Smooth muscle cell (in vitro differentiated cells): ENCODE measurements around the gene MCF2L. TPM values are rescaled to one million over a fixed set of nuclear protein-coding genes. Genes with fewer than 3 reads are reported as not detected.

Source experiments
- DNase-seq: peaks from one replicate; lab custom pipeline; 2025; ENCODE audit not compliant: unreplicated experiment; lab: John Stamatoyannopoulos, UW
- H2AFZ ChIP-seq: fragments of 200-600 bp; sonication (generic); 2 replicates; pipeline ENCODE4 v1.6.0; 2016; ENCODE audit warnings: antibody characterized with exemption, low read depth, mild to moderate bottlenecking
- H3F3A ChIP-seq: fragments of 200-600 bp; sonication (generic); 2 replicates; pipeline ENCODE4 v1.6.0; 2017; ENCODE audit warnings: antibody characterized with exemption, low read depth
- H3K27ac ChIP-seq: fragments of 200-600 bp; sonication (generic); 2 replicates; pipeline ENCODE4 v1.5.1; 2016; ENCODE audit warnings: low read depth, mild to moderate bottlenecking
- H3K27me3 ChIP-seq: fragments of 200-600 bp; sonication (generic); 2 replicates; pipeline ENCODE4 v1.6.1; 2016; ENCODE audit warnings: low read depth, mild to moderate bottlenecking
- H3K36me3 ChIP-seq: fragments of 200-600 bp; sonication (generic); 2 replicates; pipeline ENCODE4 v1.5.1; 2016; ENCODE audit warnings: low read depth
- H3K4me1 ChIP-seq: fragments of 200-600 bp; sonication (generic); 2 replicates; pipeline ENCODE4 v1.5.1; 2016; ENCODE audit warnings: low read depth
- H3K4me2 ChIP-seq: fragments of 200-600 bp; sonication (generic); 2 replicates; pipeline ENCODE4 v1.6.0; 2016; ENCODE audit warnings: mild to moderate bottlenecking
- H3K4me3 ChIP-seq: fragments of 200-600 bp; sonication (generic); 2 replicates; pipeline ENCODE4 v1.5.1; 2016; ENCODE audit warnings: mild to moderate bottlenecking
- H3K79me2 ChIP-seq: fragments of 200-600 bp; sonication (generic); 2 replicates; pipeline ENCODE4 v1.6.0; 2016; ENCODE audit warnings: low read depth, mild to moderate bottlenecking
- H3K9ac ChIP-seq: fragments of 200-600 bp; sonication (generic); 2 replicates; pipeline ENCODE4 v1.6.0; 2016; ENCODE audit warnings: low read depth
- H3K9me3 ChIP-seq: fragments of 200-600 bp; sonication (generic); replicated peaks from 2 replicates; pipeline ENCODE4 v1.5.1; 2016; ENCODE audit warnings: low read depth
- H4K20me1 ChIP-seq: fragments of 200-600 bp; sonication (generic); 2 replicates; pipeline ENCODE4 v1.6.0; 2016; ENCODE audit warnings: low read depth
- WGBS: methylation state at CpG from one replicate; pipeline ENCODE4 v1.1.7; 2016; ENCODE audit warnings: low lambda C conversion rate; 5-methylcytosine and 5-hydroxymethylcytosine counted together
- polyA plus RNA-seq: library from polyadenylated mRNA; unstranded; fragments of >200 nt; fragmentation: Nextera tagmentation; extraction: Ambion mirVana; gene quantifications from 2 replicates; pipeline ENCODE4 v1.2.1, GENCODE V29; 2016
- total RNA-seq: library from RNA; depleted of rRNA; stranded (reverse); fragments of >200 nt; gene quantifications from 2 replicates; pipeline ENCODE4 v1.2.3, GENCODE V29; 2014
- TF ChIP-seq, protein P1 (sequence below): fragments of 200-600 bp; sonication (generic); IDR thresholded peaks from 2 replicates; pipeline ENCODE4 v1.5.1; 2017; ENCODE audit warnings: borderline replicate concordance, mild to moderate bottlenecking, antibody characterized with exemption; ENCODE audit not compliant: insufficient read depth, poor library complexity, severe bottlenecking

Gene MCF2L
- total and polyA plus RNA-seq, 2 experiments from 2014 or later, result 0.54 to 7.6 TPM

DNA sequence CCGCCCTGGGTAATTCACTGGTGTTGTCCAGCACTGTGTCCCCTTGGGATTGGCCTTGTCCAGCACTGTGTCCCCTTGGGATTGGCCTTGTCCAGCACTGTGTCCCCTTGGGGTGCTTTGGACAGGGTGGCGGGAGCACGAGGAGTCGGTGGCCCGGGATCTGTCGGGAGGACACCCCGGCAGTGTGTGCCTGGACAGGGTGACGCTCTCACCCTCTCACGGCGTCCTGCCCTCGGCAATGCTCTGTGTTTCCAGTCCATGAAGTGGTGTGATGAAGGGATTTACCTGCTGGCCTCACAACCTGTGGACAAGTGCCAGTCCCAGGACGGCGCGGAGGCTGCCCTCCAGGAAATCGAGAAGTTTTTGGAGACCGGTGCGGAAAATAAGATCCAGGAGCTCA is 106.7 kb downstream of the MCF2L start:
- Histone ChIP-seq H2AFZ (no peak overlapping the region), H3K9me3 (no peaks in the 10 kb centered on the region), H4K20me1 (no peaks in the 10 kb centered on the region), H3K27ac (no peak overlapping the region), H3K4me2 (no peak overlapping the region), H3K9ac (no peak overlapping the region), H3F3A (no peaks in the 10 kb centered on the region), H3K79me2 (no peaks in the 10 kb centered on the region), H3K4me3 (no peak overlapping the region), H3K36me3 (no peaks in the 10 kb centered on the region), H3K27me3 (no peaks in the 10 kb centered on the region), H3K4me1 (no peaks in the 10 kb centered on the region)
- no peak for DNase-seq
- TF ChIP-seq, protein P1, sequence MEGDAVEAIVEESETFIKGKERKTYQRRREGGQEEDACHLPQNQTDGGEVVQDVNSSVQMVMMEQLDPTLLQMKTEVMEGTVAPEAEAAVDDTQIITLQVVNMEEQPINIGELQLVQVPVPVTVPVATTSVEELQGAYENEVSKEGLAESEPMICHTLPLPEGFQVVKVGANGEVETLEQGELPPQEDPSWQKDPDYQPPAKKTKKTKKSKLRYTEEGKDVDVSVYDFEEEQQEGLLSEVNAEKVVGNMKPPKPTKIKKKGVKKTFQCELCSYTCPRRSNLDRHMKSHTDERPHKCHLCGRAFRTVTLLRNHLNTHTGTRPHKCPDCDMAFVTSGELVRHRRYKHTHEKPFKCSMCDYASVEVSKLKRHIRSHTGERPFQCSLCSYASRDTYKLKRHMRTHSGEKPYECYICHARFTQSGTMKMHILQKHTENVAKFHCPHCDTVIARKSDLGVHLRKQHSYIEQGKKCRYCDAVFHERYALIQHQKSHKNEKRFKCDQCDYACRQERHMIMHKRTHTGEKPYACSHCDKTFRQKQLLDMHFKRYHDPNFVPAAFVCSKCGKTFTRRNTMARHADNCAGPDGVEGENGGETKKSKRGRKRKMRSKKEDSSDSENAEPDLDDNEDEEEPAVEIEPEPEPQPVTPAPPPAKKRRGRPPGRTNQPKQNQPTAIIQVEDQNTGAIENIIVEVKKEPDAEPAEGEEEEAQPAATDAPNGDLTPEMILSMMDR, result no peak
- 98% methylated on average over 17 of the region's 17 CpGs for WGBS

DNA sequence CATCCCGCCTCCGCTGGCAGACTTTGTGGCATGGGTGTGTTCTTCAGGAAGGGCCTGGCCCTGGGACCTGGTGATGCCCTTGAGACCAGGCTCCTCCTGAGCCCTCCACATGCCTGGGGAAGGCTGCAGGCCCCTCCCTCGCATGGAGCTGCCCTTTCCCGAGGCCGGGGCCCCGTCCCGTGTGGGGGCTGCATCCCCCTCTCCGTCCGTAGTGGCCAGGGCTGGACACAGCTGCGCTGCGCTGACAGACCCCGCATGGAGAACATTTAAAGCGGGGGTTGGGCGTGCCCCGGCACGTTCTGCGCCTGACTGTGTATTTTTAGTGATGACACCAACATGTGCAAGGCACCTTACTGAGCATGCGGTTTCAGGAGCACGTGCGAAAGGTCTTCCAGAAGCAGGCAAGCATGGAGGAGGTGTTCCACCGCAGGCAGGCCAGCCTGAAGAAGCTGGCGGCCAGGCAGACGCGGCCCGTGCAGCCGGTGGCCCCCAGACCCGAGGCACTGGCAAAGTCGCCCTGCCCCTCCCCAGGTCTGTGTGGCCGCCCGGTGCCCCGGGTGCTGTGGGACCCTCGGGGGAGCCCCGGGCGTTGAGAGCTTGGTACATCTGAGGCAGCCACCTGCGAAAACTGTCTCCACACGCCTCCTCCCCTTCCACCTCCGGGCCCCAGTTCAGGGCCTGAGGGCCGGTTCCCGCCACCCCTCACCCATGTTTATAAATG is 107.8 kb downstream of the MCF2L start:
- Histone ChIP-seq H3K4me1 (no peaks in the 10 kb centered on the region), H3K9me3 (no peaks in the 10 kb centered on the region), H3K4me3 (no peak overlapping the region), H3K27ac (no peak overlapping the region), H3F3A (no peaks in the 10 kb centered on the region), H2AFZ (no peak overlapping the region), H3K79me2 (no peaks in the 10 kb centered on the region), H3K4me2 (no peak overlapping the region), H3K27me3 (no peaks in the 10 kb centered on the region), H3K9ac (no peak overlapping the region), H4K20me1 (no peaks in the 10 kb centered on the region), H3K36me3 (no peaks in the 10 kb centered on the region)
- 97% methylated on average over 38 of the region's 39 CpGs for WGBS
- TF ChIP-seq, protein P1, result no peak
- no peak for DNase-seq

DNA sequence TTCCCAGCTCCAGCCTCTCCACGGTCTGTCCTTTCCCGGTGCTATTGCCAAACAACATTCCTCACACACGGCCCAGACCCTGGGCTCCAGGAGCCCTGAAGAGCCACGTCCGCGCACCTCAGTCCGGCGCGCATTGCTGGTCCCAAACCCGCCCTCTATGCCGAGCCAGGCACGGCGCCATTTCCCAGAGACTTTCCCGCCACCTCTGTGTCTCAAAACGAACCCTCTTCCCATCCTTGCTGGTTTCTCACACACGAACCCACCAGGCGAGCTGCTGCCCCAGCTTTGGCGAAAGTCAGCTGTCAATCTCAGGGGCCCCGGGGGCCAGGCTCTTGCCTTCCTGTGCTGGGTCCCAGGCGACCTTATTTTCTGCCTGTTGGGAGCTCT is 108.5 kb downstream of the MCF2L start:
- Histone ChIP-seq H3K4me2 (no peak overlapping the region), H3K4me3 (no peak overlapping the region), H3K9ac (no peak overlapping the region), H3K79me2 (no peaks in the 10 kb centered on the region), H3K36me3 (no peaks in the 10 kb centered on the region), H4K20me1 (no peaks in the 10 kb centered on the region), H3K9me3 (no peaks in the 10 kb centered on the region), H3K27me3 (no peaks in the 10 kb centered on the region), H3K27ac (no peak overlapping the region), H2AFZ (no peak overlapping the region), H3K4me1 (no peaks in the 10 kb centered on the region), H3F3A (no peaks in the 10 kb centered on the region)
- 94% methylated on average over 20 of the region's 20 CpGs for WGBS
- no peak for DNase-seq
- TF ChIP-seq, protein P1, result no peak
